ENCODE results near the gene EBP.

- no peak for TF ChIP-seq EZH2 (IDR thresholded peaks at IDR 0.05; ENCODE audit: low read length, missing control alignments)
- TF ChIP-seq CTCF (conservative IDR thresholded peaks at IDR 0.05 in 1 of 2, IDR thresholded peaks at IDR 0.05 in 1 of 2; ENCODE audit: low read depth in 1 of 2, low read length in 2 of 2) = no peak
Measured at GRCh38 chrX:48569958-48570357, 48.4 kb downstream of the EBP start.

Measured in fibroblast of lung (primary cell).